HG03469 (cell line): ENCODE results near the gene CA5A.

Experiments
- ATAC-seq: cut with Tn5 transposase; IDR thresholded peaks from one replicate; pipeline ENCODE4 v1.9.1; 2021; ENCODE audit warnings: mild to moderate bottlenecking, moderate library complexity, moderate number of reproducible peaks; ENCODE audit not compliant: unreplicated experiment

CA5A gene

GRCh38 chr16:87841340-87842208 lies 94.8 kb downstream of the CA5A start:
- ATAC-seq, result no peak

GRCh38 chr16:87840271-87840978 lies 95.9 kb downstream of the CA5A start:
- ATAC-seq, result no peak

GRCh38 chr16:87839542-87840270 lies 96.6 kb downstream of the CA5A start:
- no peak for ATAC-seq

- ATAC-seq, result no peak
Measured at GRCh38 chr16:87838643-87839541, 97.4 kb downstream of the CA5A start.
